ENCODE results near the gene CFAP20DC.

Gene CFAP20DC

GRCh38 chr3:58800940-58801339 is 248.9 kb downstream of the CFAP20DC start:
- no peak for DNase-seq (ENCODE audit: low read depth)

DNA sequence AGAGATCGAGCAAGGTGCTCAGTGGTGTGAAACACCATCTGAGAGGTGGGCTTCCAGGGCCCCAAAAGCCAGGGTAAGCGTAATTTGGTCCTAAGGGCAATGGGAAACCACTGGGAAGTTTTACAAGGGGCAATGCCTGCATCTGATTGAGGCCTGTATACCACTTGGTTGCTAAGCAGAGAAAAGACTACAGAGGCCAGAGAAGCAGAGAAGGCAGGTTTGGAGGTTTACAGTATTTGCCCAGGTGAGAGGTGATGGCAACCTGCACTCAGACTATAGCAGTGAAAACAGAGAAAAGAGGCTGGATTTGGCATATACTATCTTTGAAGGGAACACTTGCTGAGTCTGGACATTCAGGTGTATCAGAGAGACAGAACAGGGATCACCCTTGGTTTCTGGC is 249.8 kb downstream of the CFAP20DC start:
- DNase-seq (ENCODE audit: low read depth) = no peak

DNA sequence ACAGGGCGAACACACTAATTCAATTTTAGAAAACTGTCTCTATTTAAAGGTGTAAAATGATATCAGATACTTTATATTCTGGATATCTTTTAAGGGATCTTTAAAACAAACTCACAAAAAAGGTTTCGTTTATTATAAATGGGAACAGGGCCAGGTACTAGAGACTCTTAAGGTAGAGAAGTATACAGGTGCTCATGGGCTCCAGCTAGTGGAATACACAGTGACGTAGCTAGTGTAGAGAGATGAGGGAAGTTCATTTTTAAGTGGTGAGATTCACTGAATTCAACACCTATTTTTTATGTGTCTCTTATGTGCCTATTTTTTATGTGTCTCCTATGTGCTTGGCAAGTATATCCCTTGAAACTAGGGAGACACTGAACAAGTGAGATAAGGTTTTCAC is 250.6 kb downstream of the CFAP20DC start:
- DNase-seq (ENCODE audit: low read depth) = no peak

DNA sequence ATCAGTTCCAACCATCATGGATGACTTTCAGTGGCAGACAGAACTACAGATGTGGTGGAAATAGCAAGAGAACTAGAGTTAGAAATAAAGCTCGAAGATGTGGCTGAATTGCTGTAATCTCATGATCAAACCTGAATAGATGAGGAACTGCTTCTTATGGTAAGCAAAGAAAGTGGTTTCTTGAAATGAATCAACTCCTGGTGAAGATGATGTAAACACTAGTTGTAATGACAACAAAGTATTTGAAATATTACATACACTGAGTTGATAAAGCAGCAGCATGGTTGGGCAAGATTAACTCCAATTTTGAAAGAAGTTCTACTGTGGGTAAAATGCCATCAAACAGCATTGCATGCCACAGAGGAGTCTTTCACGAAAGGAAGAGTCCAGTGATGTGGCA is 251.5 kb downstream of the CFAP20DC start:
- no peak for DNase-seq (ENCODE audit: low read depth)

GRCh38 chr3:58794750-58795149 is 255.1 kb downstream of the CFAP20DC start:
- no peak for DNase-seq (ENCODE audit: low read depth)

DNA sequence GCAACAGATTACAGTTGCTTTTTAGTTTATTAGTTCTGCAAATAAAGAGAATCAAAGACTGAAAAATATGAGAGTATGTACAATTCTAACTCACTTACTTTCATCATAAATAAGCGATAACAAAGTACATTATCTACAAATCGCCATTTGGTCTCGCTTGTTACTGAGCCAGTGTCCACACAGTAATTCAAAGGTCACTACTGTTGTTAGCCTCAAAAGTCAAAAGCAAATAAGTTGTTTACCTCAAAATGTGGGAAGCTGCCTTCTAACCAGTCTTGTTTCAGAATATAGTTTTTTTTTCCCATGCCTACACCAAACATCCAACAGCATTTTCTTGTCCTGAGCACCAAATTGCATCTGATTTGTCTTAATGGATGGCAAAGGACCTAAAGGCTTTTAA is 255.9 kb downstream of the CFAP20DC start:
- no peak for DNase-seq (ENCODE audit: low read depth)

- no peak for DNase-seq (ENCODE audit: low read depth)
Measured at GRCh38 chr3:58792921-58793451, 256.8 kb downstream of the CFAP20DC start.

DNA sequence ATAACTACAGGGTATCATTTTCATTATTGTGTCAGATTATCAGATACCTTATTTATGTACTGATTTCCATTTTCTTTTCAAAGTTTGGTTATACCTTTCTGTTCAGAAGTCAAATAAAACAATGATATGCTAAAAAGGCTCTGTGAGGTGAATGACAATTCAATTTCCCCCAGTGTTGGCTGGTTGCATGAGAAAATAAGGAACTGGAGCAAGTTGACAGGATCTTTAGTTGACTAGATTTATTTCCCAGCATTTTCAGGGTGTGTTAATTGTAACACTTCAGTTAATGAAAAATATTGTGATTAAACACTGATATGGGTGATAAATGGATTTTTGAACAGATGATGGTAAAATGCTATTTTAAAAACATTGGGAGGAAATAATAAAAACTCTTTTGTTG is 260.4 kb downstream of the CFAP20DC start:
- DNase-seq (ENCODE audit: low read depth) = no peak

- no peak for DNase-seq (ENCODE audit: low read depth)
Measured at GRCh38 chr3:58784888-58785287, 264.9 kb downstream of the CFAP20DC start.

DNA sequence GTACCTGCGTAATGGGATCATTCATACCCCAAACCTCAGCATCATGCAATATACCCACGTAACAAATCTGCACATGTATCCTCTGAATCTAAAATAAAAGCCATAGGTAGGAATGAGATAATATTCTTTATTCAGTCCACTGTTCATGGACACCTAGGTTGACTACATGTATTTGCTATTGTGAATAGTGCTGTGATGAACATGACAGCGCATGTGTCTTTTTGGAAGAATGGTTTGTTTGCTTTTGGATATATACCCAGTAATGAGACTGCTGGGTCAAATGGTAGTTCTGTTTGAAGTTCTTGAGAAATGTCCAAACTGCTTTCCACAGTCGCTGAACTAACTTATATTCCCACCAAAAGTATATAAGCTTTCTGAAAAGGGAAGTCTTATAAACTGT is 265.4 kb downstream of the CFAP20DC start:
- no peak for DNase-seq (ENCODE audit: low read depth)

GRCh38 chr3:58783845-58784244 is 266.0 kb downstream of the CFAP20DC start:
- DNase-seq (ENCODE audit: low read depth) = no peak

- DNase-seq (ENCODE audit: low read depth) = no peak
Measured at GRCh38 chr3:58779934-58780333, 269.9 kb downstream of the CFAP20DC start.

- no peak for DNase-seq (ENCODE audit: low read depth)
Measured at GRCh38 chr3:58776231-58776630, 273.6 kb downstream of the CFAP20DC start.

DNA sequence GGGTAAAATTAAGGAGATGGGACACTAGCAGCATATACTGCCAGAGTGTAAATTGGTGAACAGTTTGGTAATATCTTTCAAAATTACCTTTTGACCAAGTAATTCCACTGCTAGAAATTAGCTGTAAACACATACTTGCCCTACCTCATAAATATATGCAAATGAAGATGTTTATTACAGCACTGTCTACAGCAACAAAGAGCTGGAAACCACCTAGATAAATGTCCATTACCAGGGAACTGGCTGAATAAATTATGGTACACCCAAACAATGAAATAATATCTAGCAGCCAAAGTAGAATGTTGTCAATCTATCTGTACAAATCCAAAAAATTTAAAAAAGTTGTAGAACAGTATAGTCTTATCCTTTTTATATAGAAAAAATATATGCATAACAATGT is 277.4 kb downstream of the CFAP20DC start:
- no peak for DNase-seq (ENCODE audit: low read depth)

DNA sequence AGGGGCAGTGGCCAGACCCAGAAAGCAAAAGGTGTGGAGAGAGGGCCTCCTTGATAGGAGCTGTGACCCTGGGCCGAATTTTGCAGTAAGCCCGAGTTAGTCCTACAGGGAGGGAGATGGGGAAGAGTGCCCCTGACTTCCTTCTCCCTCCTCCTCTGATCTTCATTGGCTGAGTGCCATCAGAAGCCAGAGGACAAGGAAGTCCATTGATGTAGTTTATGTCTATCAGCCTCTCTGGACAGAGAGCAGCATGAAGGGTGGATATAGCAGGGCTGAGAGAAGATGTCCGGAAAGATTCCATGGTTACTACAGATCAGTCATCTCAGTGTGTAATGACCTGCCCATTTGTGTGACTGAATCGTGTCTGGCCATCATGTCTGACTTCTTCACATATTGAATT is 280.8 kb downstream of the CFAP20DC start:
- no peak for DNase-seq (ENCODE audit: low read depth)

DNA sequence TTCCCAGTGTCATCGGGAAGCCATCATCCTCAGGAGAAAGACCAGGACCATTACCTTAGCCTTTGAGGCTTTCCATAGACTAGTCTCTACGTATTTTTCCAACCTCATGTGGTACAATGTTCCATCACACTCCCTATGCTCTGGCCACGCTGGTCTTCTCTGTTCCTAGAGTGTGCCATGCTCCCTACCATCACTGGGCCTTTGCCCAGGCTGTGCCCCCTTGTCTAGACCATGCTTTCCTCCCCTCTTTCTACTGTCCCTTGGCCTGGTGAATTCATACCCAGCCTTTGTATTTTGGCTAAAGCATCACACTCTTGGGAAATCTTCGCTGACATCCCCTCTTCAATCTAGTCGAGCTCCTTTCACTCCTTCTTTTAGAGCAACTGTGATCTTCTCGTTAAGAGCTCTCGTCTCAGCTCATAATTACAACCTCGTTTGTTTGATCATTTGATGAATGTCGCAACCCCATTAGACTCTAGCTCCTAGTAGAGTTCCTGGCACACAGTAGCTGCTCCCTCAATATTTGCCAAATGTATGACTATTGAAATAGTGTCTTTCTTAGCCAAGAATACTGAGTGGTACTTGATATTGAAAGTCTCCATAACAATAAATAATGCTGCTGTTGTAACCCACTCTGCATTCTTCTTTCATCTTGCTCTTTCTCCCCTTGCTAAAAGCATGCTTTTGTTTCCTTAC is 283.1 kb downstream of the CFAP20DC start:
- no peak for DNase-seq (ENCODE audit: low read depth)

- DNase-seq (ENCODE audit: low read depth) = no peak
Measured at GRCh38 chr3:58755150-58755549, 294.7 kb downstream of the CFAP20DC start.

GRCh38 chr3:58754074-58754473 is 295.8 kb downstream of the CFAP20DC start:
- DNase-seq (ENCODE audit: low read depth) = no peak

DNA sequence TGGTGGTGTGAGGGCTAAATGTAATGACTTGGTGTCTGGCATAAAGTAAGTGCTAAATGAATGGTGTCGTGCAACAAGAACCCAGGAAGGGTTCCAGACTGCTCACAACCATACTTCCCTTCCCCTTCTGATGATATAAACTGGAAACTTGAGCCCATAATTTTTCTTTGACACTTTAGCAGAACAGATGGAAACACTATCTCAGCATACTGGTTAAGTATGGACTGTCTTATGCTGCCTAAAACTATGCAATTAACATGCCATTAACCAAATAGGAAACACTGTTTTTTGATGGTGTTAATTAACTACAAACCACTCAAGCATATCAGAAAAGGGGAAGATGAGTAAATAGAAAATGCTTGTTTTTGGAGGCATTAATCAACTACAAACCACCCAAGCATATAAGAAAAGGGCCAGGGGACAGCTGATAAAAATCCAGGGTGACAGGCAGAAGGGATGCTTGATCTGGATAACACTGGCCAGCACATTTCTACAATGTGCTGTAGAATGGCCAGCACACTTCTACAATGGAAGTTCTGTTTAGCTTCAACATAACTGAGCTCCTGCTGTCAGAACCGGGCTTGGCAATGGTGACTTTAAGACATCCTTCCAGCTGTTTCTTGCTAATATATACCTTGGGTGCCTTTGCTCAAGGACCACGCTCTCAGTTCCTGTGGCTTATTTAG is 297.8 kb downstream of the CFAP20DC start:
- DNase-seq (ENCODE audit: low read depth) = no peak

GRCh38 chr3:58751235-58751634 is 298.6 kb downstream of the CFAP20DC start:
- no peak for DNase-seq (ENCODE audit: low read depth)

DNA sequence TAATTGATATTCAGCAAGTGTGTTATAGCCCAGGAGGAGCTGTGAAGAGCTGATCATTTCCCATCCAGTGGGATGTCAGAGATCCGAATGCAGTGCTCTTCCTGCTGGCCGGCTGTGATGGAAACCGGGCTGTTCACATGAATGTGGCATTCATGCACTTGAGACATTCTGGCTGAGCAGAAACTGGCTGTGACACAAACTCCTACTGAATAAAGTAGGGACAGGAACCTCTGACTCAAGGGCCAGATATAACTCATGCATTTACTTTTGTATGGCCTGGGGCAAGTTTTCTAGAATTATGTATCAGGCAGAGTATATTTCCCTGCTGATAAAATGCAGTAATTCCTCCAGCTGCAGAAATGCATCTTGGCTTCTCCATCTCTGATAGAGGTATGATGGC is 299.9 kb downstream of the CFAP20DC start:
- no peak for DNase-seq (ENCODE audit: low read depth)

DNA sequence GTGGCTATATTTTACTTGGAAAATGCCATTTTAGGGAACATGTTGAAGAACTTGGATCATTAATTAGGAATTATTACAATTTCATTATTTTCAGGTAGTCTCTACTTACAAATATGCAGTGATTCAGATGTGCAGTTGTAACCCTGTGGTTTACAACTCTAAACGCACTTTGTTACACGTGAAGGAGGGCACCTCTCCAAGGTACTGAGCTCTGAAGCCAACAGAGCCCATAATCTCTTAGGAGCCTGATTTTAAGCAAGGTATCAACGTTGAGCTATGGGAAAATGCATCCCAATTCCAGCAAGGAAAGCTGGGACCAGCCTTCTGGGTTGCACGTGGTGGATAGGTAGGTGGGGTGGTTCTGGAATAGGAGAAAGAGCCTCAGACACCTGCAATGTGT is 301.8 kb downstream of the CFAP20DC start:
- DNase-seq (ENCODE audit: low read depth) = no peak

- DNase-seq (ENCODE audit: low read depth) = no peak
Measured at GRCh38 chr3:58746758-58747157, 303.1 kb downstream of the CFAP20DC start.

GRCh38 chr3:58743296-58743695 is 306.5 kb downstream of the CFAP20DC start:
- no peak for DNase-seq (ENCODE audit: low read depth)
